HepG2 (cell line): ENCODE measurements around the gene ZNF652. TPM values are rescaled to one million over a fixed set of nuclear protein-coding genes. Genes with fewer than 3 reads are reported as not detected.

ENCODE experiments used
- ATAC-seq: fragments of 200-7000 bp; cut with Tn5 transposase; 3 replicates; pipeline ENCODE4 v1.9.1; 2020; ENCODE audit warnings: mild to moderate bottlenecking, moderate library complexity
- BruUV-seq: library from RNA; stranded (reverse); fragments of 400-500 nt; replicated peaks from 2 replicates; lab custom pipeline; 2021; lab: Mats Ljungman, UMichigan
- CTCF ChIA-PET: fragments of 300-600 bp; formaldehyde crosslinking; extraction: SDS; loops from one replicate; lab custom pipeline; 2021; ENCODE audit warnings: low total read pairs, inconsistent platforms, low intra/inter-chr PET ratio; lab: Yijun Ruan, JAX
- POLR2A ChIA-PET: fragments of 350-600 bp; sonication (Branson Sonifier 250); formaldehyde crosslinking; loops from one replicate; lab custom pipeline; 2020; ENCODE audit warnings: antibody characterized with exemption, inconsistent platforms; lab: Yijun Ruan, JAX
- DNase-seq: peaks from one replicate; pipeline ENCODE4 v3.0.0-alpha.2; 2015; ENCODE audit warnings: low spot score
- FAIRE-seq: peaks from 3 replicates; lab custom pipeline; 2011; peaks lifted over from hg19 to GRCh38; lab: Jason Lieb, UNC
- H2AFZ ChIP-seq: one replicate; pipeline ENCODE4 v1.6.1; 2011; ENCODE audit warnings: low read length, inconsistent platforms
- H3K27ac ChIP-seq: fragments of 300-600 bp; 3 replicates; pipeline ENCODE4 v1.8.0; 2011; ENCODE audit warnings: mixed run types, mild to moderate bottlenecking, mixed read lengths, low read length, inconsistent platforms; ENCODE audit not compliant: insufficient read depth; ENCODE audit errors: extremely low read length
- H3K27me3 ChIP-seq, 2 experiments: fragments of 200-600 bp in 1 of 2; 2 replicates in 1 of 2; 3 replicates in 1 of 2; pipeline versions ENCODE4 v1.6.0 to v1.8.0; 2011; ENCODE audit warnings: low read length in 2 of 2, mild to moderate bottlenecking in 2 of 2, moderate library complexity in 2 of 2, inconsistent platforms in 1 of 2; ENCODE audit not compliant: insufficient read depth in 2 of 2, control insufficient read depth in 1 of 2
- H3K36me3 ChIP-seq, 2 experiments: fragments of 200-600 bp in 1 of 2; replicated peaks in 1 of 2; 2 replicates in 1 of 2; 3 replicates in 1 of 2; pipeline versions ENCODE4 v1.5.1 to v1.8.0; 2011; ENCODE audit warnings: low read length in 2 of 2, inconsistent platforms in 1 of 2; ENCODE audit not compliant: insufficient read depth in 2 of 2, control insufficient read depth in 1 of 2
- H3K4me1 ChIP-seq: 2 replicates; pipeline ENCODE4 v1.5.1; 2012; ENCODE audit warnings: low read length, inconsistent platforms; ENCODE audit not compliant: insufficient read depth
- H3K4me2 ChIP-seq: 2 replicates; pipeline ENCODE4 v1.6.0; 2011; ENCODE audit warnings: low read depth, low read length, inconsistent platforms
- H3K4me3 ChIP-seq, 3 experiments: fragments of 200-600 bp in 1 of 3; sonication (generic), shearing (Covaris generic) in 1 of 3; replicated peaks in 1 of 3; 2 replicates each; pipeline ENCODE4 v1.5.1; 2011 to 2016; ENCODE audit warnings: low read length in 3 of 3, inconsistent platforms in 2 of 3, low read depth in 2 of 3, mild to moderate bottlenecking in 2 of 3, control low read depth in 1 of 3, mixed read lengths in 1 of 3; ENCODE audit not compliant: insufficient read depth in 1 of 3
- H3K79me2 ChIP-seq: one replicate; pipeline ENCODE4 v1.6.1; 2011; ENCODE audit warnings: low read length, inconsistent platforms; ENCODE audit not compliant: insufficient read depth
- H3K9ac ChIP-seq: 2 replicates; pipeline ENCODE4 v1.6.0; 2011; ENCODE audit warnings: mild to moderate bottlenecking, low read depth, low read length, inconsistent platforms; ENCODE audit not compliant: insufficient read depth
- H3K9me3 ChIP-seq: 2 replicates; pipeline ENCODE4 v1.5.1; 2012; ENCODE audit warnings: mild to moderate bottlenecking, low read length
- H4K20me1 ChIP-seq: 2 replicates; pipeline ENCODE4 v1.6.0; 2011; ENCODE audit warnings: inconsistent platforms, mild to moderate bottlenecking, low read length, moderate library complexity; ENCODE audit not compliant: insufficient read depth
- CBX1 ChIP-seq: IDR thresholded peaks from one replicate; pipeline ENCODE4 v1.6.1; 2016; ENCODE audit warnings: antibody characterized with exemption, low read depth
- HDAC1 ChIP-seq: sonication (generic); formaldehyde crosslinking; IDR thresholded peaks from 2 replicates; pipeline ENCODE4 v1.5.1; 2020; ENCODE audit warnings: mild to moderate bottlenecking, missing genetic modification reagents
- HNRNPUL1 ChIP-seq: fragments of 200-400 bp; formaldehyde crosslinking; IDR thresholded peaks from 2 replicates; pipeline ENCODE4 v1.6.1; 2017; ENCODE audit warnings: low read depth, mild to moderate bottlenecking, low read length, moderate library complexity
- HOXA5 ChIP-seq: sonication (generic); formaldehyde crosslinking; IDR thresholded peaks from 2 replicates; pipeline ENCODE4 v1.4.0; 2020; ENCODE audit warnings: missing genetic modification reagents
- KDM4B ChIP-seq: sonication (generic); formaldehyde crosslinking; IDR thresholded peaks from 2 replicates; pipeline ENCODE4 v1.4.0; 2020; ENCODE audit warnings: missing genetic modification reagents
- PRMT3 ChIP-seq: sonication (generic); formaldehyde crosslinking; IDR thresholded peaks from 2 replicates; pipeline ENCODE4 v1.8.1; 2022; ENCODE audit warnings: low read depth, mild to moderate bottlenecking, moderate library complexity, missing genetic modification reagents, borderline replicate concordance
- SPEN ChIP-seq: sonication (generic); formaldehyde crosslinking; IDR thresholded peaks from 2 replicates; pipeline ENCODE4 v1.5.1; 2020; ENCODE audit warnings: low read depth, mild to moderate bottlenecking, missing genetic modification reagents
- TAF1 ChIP-seq: sonication (generic); formaldehyde crosslinking; IDR thresholded peaks from 2 replicates; pipeline ENCODE4 v1.4.0; 2020; ENCODE audit warnings: missing genetic modification reagents
- THAP7 ChIP-seq: sonication (generic); formaldehyde crosslinking; IDR thresholded peaks from 2 replicates; pipeline ENCODE4 v1.8.1; 2023; ENCODE audit warnings: mild to moderate bottlenecking, missing genetic modification reagents
- ZFP36L1 ChIP-seq: sonication (generic); formaldehyde crosslinking; IDR thresholded peaks from 2 replicates; pipeline ENCODE4 v1.8.0; 2022; ENCODE audit warnings: mild to moderate bottlenecking, missing genetic modification reagents, moderate library complexity
- ZMYM2 ChIP-seq: sonication (generic); formaldehyde crosslinking; IDR thresholded peaks from 2 replicates; pipeline ENCODE4 v1.8.0; 2022; ENCODE audit warnings: mild to moderate bottlenecking, missing genetic modification reagents
- ZNF160 ChIP-seq: sonication (generic); formaldehyde crosslinking; IDR thresholded peaks from 2 replicates; pipeline ENCODE4 v1.8.0; 2022; ENCODE audit warnings: mild to moderate bottlenecking, inconsistent platforms, missing genetic modification reagents
- ZNF205 ChIP-seq: IDR thresholded peaks from 2 replicates; pipeline ENCODE4 v1.6.1; 2018; ENCODE audit warnings: missing biosample characterization, missing genetic modification reagents
- ZNF441 ChIP-seq: sonication (generic); formaldehyde crosslinking; IDR thresholded peaks from 2 replicates; pipeline ENCODE4 v1.7.0; 2021; ENCODE audit warnings: missing genetic modification reagents, borderline replicate concordance
- WGBS: methylation state at CpG from one replicate; pipeline ENCODE4 v1.1.6; 2017; ENCODE audit warnings: low lambda C conversion rate; 5-methylcytosine and 5-hydroxymethylcytosine counted together
- in situ Hi-C: cut with HindIII; loops from 2 replicates; pipeline ENCODE4 v1.10.0; 2017; ENCODE audit warnings: low pct_unique_long_range_greater_than_20kb; ENCODE audit not compliant: extremely low pct_ligation_motif_present
- intact Hi-C: fragments of 100-400 bp; cut with micrococcal nuclease; formaldehyde crosslinking; loops from one replicate; pipeline ENCODE4 v1.10.0; 2022; ENCODE audit not compliant: unreplicated experiment
- polyA plus RNA-seq, 8 experiments: library from polyadenylated mRNA; depleted of rRNA in 3 of 8; stranded (reverse) in 7 of 8; unstranded in 1 of 8; fragments of >200 nt; fragmentation: Illumina TruSeq in 4 of 8; extraction: Trizol in 4 of 8; gene quantifications; 2 replicates each; pipeline versions ENCODE4 v1.2.1 to v1.2.3, GENCODE V29; 2011 to 2016; ENCODE audit warnings: low read depth in 4 of 8, missing spikeins in 1 of 8, mixed read lengths in 1 of 8; ENCODE audit not compliant: insufficient read depth in 1 of 8
- total RNA-seq, 5 experiments: library from RNA; depleted of rRNA; stranded (reverse); fragments of >200 nt; fragmentation: Illumina TruSeq; extraction: Trizol; gene quantifications; 2 replicates each; pipeline ENCODE4 v1.2.3, GENCODE V29; 2016; ENCODE audit warnings: low read depth in 1 of 5
- TF ChIP-seq, protein P1 (sequence below), 2 experiments: sonication (generic) in 1 of 2; formaldehyde crosslinking in 1 of 2; IDR thresholded peaks; 2 replicates each; pipeline versions ENCODE4 v1.4.0 to v1.6.1; 2018 to 2020; ENCODE audit warnings: missing genetic modification reagents in 2 of 2, borderline replicate concordance in 1 of 2, low read depth in 1 of 2, mild to moderate bottlenecking in 1 of 2, missing biosample characterization in 1 of 2

The ZNF652 gene
- total and polyA plus RNA-seq, 2 of the 13 experiments (the other 11 are each of a cell fraction or from before 2014, with no cell fraction given), result 16.2 to 30.2 TPM

- TF ChIP-seq THAP7 (CRISPR knock-in tag), result no peak
Measured at GRCh38 chr17:49312722-49313121, 49.3 kb downstream of the ZNF652 start (continued).

DNA sequence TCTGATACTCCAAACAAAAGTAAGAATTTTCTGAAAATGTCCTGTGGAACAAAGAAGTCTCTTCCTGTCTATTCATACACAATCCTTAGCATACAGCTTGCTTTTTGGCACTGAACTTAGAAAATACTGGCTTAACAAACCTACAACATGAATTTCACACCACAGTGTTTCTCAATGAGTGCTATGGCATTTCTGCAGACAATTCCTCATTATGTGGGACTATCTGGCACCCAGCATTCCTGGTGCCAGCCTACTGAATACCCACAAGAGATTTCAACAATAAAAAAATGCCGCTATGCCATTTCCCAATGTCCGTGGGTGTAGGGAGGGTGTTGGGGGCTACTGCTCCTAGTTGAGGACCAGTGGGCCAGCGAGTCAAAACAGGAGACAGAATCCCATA lies 62.1 kb downstream of the ZNF652 start:
- H3K79me2 ChIP-seq, result no peaks in the 10 kb centered on the region
- no peak for TF ChIP-seq ZMYM2 (CRISPR knock-in tag)
- no peak for TF ChIP-seq ZNF441 (CRISPR knock-in tag)
- no peak for TF ChIP-seq ZNF160 (CRISPR knock-in tag)
- TF ChIP-seq, protein P1, sequence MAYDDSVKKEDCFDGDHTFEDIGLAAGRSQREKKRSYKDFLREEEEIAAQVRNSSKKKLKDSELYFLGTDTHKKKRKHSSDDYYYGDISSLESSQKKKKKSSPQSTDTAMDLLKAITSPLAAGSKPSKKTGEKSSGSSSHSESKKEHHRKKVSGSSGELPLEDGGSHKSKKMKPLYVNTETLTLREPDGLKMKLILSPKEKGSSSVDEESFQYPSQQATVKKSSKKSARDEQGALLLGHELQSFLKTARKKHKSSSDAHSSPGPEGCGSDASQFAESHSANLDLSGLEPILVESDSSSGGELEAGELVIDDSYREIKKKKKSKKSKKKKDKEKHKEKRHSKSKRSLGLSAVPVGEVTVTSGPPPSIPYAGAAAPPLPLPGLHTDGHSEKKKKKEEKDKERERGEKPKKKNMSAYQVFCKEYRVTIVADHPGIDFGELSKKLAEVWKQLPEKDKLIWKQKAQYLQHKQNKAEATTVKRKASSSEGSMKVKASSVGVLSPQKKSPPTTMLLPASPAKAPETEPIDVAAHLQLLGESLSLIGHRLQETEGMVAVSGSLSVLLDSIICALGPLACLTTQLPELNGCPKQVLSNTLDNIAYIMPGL (CRISPR knock-in tag; IDR thresholded peaks at IDR 0.05; ENCODE audit: borderline replicate concordance in 1 of 2, low read depth in 1 of 2), result no peak
- no peak for TF ChIP-seq SPEN
- no peak for TF ChIP-seq ZNF205 (CRISPR knock-in tag)
- TF ChIP-seq PRMT3 (CRISPR knock-in tag), result no peak
- TF ChIP-seq HOXA5, result no peak
- TF ChIP-seq TAF1 (CRISPR knock-in tag), result no peak
- no peak for TF ChIP-seq KDM4B (CRISPR knock-in tag)
- TF ChIP-seq HDAC1 (CRISPR knock-in tag), result no peak
- TF ChIP-seq ZFP36L1, result no peak
- no peak for TF ChIP-seq HNRNPUL1
- no peak for TF ChIP-seq CBX1
- no peaks in the 10 kb centered on the region for H3K4me1 ChIP-seq
- H4K20me1 ChIP-seq, result no peaks in the 10 kb centered on the region
- in situ Hi-C loops (no loop called here), intact Hi-C loops (no loop called here)
- POLR2A ChIA-PET, result no interaction called here
- H3K27me3 ChIP-seq, result no peaks in the 10 kb centered on the region
- no peak overlapping the region for H2AFZ ChIP-seq
- no peaks in the 10 kb centered on the region for H3K9me3 ChIP-seq
- H3K4me2 ChIP-seq, result no peak overlapping the region
- BruUV-seq, result no TSS peak
- peaks cover 3 to 26% of the 10 kb centered on the region in 2 experiments; a peak in 4 of 5 replicates for H3K36me3 ChIP-seq
- FAIRE-seq, result no peak
- DNase-seq, result no peak
- 96% methylated on average over 3 of the region's 3 CpGs for WGBS
- H3K9ac ChIP-seq, result no peak overlapping the region
- no peak overlapping the region for H3K4me3 ChIP-seq
- H3K27ac ChIP-seq, result no peak overlapping the region
- CTCF ChIA-PET, result no interaction called here
- no peak for ATAC-seq
